ENCODE data around the gene TUBB2A. TPM values are rescaled to one million over a fixed set of nuclear protein-coding genes. Genes with fewer than 3 reads are reported as not detected.

TUBB2A gene
- total RNA-seq, 4 donors from 2014 or later: 104 to 219 (median 142) TPM

DNA sequence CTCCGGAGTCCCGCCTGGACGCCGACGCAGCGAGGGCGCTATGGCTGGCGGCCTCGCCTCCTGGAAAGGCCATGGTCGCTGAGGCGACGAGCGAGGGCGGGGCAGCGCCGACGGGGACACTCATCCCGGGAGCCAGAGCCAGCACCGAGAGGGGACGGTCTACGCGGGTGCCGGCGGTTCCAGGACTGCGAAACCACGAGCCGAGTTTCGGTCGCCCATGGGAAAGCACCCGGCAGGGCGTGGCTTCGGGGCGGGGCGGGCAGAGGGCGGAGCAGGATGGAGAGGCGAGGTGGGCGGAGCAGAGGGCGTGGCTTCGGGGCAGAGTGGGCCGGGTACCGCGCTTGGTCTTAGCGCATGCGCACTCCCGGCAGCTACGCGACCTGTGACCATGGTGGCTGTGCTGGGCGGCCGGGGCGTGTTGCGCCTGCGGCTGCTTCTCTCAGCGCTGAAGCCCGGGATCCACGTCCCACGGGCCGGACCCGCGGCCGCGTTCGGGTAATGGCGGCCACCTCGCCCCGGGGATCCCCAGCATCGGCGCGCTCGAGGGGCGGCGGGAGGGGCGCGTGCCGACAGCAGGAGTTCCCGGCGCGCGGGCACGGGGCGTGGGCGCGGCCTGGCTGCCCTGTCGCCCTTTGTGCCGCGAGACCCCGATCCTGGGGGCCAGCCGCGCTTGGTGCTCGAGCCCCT is 38.8 kb downstream of the TUBB2A start, which contains the start of gene BPHL:
Gene BPHL (plus strand): TSS at position 359 of the 687 bp plus-strand sequence. CDS start 30 bp downstream, at position 389.
- TF ChIP-seq, protein P1, sequence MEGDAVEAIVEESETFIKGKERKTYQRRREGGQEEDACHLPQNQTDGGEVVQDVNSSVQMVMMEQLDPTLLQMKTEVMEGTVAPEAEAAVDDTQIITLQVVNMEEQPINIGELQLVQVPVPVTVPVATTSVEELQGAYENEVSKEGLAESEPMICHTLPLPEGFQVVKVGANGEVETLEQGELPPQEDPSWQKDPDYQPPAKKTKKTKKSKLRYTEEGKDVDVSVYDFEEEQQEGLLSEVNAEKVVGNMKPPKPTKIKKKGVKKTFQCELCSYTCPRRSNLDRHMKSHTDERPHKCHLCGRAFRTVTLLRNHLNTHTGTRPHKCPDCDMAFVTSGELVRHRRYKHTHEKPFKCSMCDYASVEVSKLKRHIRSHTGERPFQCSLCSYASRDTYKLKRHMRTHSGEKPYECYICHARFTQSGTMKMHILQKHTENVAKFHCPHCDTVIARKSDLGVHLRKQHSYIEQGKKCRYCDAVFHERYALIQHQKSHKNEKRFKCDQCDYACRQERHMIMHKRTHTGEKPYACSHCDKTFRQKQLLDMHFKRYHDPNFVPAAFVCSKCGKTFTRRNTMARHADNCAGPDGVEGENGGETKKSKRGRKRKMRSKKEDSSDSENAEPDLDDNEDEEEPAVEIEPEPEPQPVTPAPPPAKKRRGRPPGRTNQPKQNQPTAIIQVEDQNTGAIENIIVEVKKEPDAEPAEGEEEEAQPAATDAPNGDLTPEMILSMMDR (IDR thresholded peaks at IDR 0.05): peak in 1 of 3 donors; percentile 50
- TF ChIP-seq POLR2A (IDR thresholded peaks at IDR 0.05): peak in 1 of 2 donors; percentile 18
- 0 to 1% methylated on average over 40 to 76 of the region's 89 CpGs for WGBS, 2 donors
- intact Hi-C loops (cut with DNase I; ENCODE audit: low total_unique reads): no loop called here
- peak within 1 kb of the TSS; percentile 71 for H3K4me3 ChIP-seq (ENCODE audit: low read depth, poor library complexity, severe bottlenecking)
- peak; percentile 96 to 99 for DNase-seq (ENCODE audit: low spot score in 2 of 2)

DNA sequence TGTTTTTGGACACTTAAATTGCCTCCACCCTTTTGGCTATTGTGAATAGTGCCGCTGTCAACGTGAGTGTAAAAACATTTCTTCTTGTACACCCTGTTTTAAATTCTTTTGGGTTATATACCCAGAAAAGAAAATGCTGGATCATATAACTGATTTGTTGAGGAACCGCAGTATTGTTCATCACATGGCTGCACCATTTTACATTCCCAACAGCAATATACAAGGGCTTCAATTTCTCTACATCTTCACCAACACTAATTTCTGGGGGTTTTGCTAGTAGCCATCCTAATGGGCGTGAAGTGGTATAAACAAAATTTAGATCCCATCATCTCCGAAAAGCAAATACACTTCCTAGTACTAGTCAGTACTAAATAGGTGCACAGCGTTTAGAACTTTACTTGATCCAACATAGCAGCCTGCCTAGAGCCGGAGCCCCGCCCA is 39.4 kb downstream of the TUBB2A start:
- intact Hi-C loops (cut with DNase I; ENCODE audit: low total_unique reads): no loop called here
- TF ChIP-seq POLR2A (IDR thresholded peaks at IDR 0.05): no peak
- TF ChIP-seq, protein P1 (IDR thresholded peaks at IDR 0.05): no peak
- H3K4me3 ChIP-seq (ENCODE audit: low read depth, poor library complexity, severe bottlenecking): peak overlapping the region; percentile 71
- no peak for DNase-seq (ENCODE audit: low spot score in 2 of 2)
- WGBS, 2 donors: 3 to 5% methylated on average over 8 of the region's 8 CpGs

DNA sequence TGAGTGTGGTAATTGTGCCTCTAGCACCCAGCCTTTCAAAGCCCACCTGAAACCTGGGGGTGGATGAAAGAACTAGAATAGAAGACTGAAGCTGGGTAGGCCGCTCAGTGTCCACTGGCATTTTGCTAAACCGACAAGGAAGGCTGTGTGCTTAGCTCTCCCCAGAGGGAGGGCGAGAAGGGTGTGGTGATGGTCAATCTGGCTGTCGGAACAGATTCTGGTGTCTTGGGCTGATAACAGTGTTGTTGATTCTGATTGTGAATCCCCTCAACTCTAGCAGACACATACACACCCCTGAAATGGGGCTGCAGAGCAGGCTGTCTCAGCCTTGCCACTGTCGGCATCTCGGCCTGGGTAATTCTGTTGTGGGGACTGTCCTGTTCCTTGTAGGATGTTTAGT is 43.0 kb downstream of the TUBB2A start:
- TF ChIP-seq POLR2A (IDR thresholded peaks at IDR 0.05): no peak
- TF ChIP-seq, protein P1 (IDR thresholded peaks at IDR 0.05): no peak
- no peak for DNase-seq (ENCODE audit: low spot score in 2 of 2)
- intact Hi-C loops (cut with DNase I; ENCODE audit: low total_unique reads): no loop called here
- WGBS, 2 donors: 93 to 95% methylated on average over 5 to 6 of the region's 6 CpGs
- H3K4me3 ChIP-seq (ENCODE audit: low read depth, poor library complexity, severe bottlenecking): no peak overlapping the region

DNA sequence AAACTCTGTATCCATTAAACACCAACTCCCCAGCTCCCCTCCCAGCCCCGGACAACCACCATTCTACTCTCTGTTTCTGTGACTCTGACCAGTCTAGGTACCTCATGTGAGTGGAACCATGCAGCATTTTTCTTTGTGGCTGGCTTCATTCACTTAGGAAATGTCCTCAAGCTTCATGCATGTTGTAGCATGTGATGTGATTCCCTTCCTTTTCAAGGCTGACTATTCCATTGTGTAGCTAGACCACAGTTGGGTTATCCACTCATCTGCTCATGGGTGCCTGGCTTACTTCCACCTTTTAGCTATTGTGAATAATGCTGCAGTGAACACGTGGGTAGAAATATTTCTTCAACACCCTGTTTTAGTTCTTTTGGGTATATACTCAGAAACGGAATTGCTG is 47.6 kb downstream of the TUBB2A start:
- WGBS, 2 donors: 65 to 68% methylated on average over 3 of the region's 3 CpGs

DNA sequence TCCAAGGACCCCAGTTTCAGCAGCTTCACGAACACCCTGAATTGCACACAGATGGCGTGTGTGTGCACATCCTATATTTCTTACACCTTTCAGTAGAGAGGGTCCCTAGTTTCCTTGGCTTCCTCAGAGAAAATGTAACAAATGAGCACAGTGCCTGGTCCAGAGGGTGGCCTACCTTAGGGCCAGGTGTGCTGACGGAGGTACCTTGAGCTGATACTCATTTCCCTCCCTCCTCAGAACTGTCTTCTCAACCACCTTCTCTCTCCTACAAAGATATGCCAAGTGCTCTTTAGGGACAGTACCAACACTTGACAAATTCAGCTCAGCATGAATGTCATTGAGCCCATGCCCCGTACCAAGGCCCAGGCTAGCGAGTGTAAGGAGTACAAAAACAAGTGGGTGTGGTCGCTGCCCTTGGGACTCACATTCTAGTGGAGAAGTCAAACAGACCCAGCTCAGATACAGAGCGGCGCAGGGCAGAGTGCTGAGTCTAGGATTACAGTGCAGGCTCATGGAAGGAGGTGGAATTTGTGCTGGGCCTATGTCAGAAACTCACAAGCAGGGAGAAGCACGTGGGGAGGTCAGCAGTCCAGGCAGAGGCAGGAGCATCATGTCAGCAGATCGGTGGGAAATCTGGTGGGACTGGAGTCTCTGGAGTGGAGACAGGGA is 48.5 kb downstream of the TUBB2A start:
- TF ChIP-seq POLR2A (IDR thresholded peaks at IDR 0.05): no peak
- TF ChIP-seq, protein P1 (IDR thresholded peaks at IDR 0.05): no peak
- no peak for DNase-seq (ENCODE audit: low spot score in 2 of 2)
- WGBS, 2 donors: 77 to 87% methylated on average over 10 of the region's 10 CpGs
- H3K4me3 ChIP-seq (ENCODE audit: low read depth, poor library complexity, severe bottlenecking): no peak overlapping the region
- intact Hi-C loops (cut with DNase I; ENCODE audit: low total_unique reads): no loop called here

More for the DNA sequence above, 47.6 kb downstream of the TUBB2A start:
- DNase-seq (ENCODE audit: low spot score in 2 of 2): no peak
- no peak overlapping the region for H3K4me3 ChIP-seq (ENCODE audit: low read depth, poor library complexity, severe bottlenecking)
- TF ChIP-seq POLR2A (IDR thresholded peaks at IDR 0.05): no peak
- TF ChIP-seq, protein P1 (IDR thresholded peaks at IDR 0.05): no peak
- intact Hi-C loops (cut with DNase I; ENCODE audit: low total_unique reads): no loop called here

Other genes starting within 250 kb of the TUBB2A start
- gene SERPINB6, start 186.0 kb downstream of the TUBB2A start, total RNA-seq: 10 to 100 TPM; 21.2 to 37.0 (median 35.6) TPM
- gene NQO2, start 157.7 kb downstream of the TUBB2A start, total RNA-seq: 10 to 100 TPM; 24.4 to 40.5 (median 36.7) TPM
- 10 to 100 TPM; 28.2 to 37.2 (median 29.5) TPM for gene RIPK1, start 89.0 kb downstream of the TUBB2A start, total RNA-seq
- 10 to 100 TPM; 14.9 to 30.4 (median 23.3) TPM for gene BPHL, start 38.8 kb downstream of the TUBB2A start, total RNA-seq
- 10 to 100 TPM in 2 of 4 donors, 1 to 10 TPM in 2; 1.0 to 14.6 (median 7.5) TPM for gene TUBB2B, start 70.1 kb upstream of the TUBB2A start, total RNA-seq
- 10 to 100 TPM; 16.2 to 22.1 (median 19.1) TPM for gene PSMG4, start 101.4 kb upstream of the TUBB2A start, total RNA-seq

All from lower leg skin (tissue), 4 donors.